ENCODE measurements around the gene PYGL. TPM values are rescaled to one million over a fixed set of nuclear protein-coding genes. Genes with fewer than 3 reads are reported as not detected.

PYGL gene
- total RNA-seq, 1 donor from 2014 or later, result 12.0 TPM

DNA sequence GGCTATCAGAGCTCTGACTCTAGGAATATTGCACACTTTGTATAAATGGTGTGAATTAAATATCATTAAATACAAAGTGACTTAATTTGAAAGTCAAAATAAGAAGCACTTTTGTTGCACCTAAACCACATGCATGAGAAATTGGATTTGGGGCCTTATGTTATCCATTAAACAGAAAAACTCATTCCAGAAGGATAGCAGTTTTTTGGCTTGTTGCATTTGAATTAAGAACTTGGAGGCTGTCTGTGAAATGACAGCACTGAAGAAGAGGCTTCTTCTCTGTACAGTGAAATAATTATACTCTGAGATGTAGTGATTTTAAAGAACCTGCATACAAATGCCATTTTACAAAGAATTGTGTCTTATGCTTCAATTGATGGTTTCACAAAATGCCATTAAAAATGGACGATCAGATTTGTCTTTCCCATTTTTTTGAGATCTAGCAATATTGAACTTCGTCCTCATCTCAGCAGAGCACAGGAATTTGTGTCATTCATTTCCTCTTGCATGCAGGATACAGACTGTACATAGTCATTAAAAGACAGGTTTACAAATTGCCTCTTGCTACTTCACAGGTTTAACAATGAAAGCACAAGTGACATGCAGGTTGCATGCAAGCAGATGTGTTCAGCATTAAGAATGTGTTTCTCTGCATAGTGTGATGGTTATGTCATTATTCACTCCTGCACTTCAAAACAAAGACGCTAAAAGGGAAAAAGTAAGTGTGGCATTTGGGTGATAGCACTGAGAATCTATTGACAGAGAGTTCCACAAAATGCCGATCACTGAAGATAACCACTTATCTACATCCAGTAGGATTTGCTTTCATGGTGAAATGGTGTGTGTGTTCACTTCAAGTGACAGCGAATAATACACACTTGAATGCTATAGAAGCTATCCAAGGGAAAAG lies 35.9 kb upstream of the PYGL start:
- DNase-seq (ENCODE audit: low spot score, unreplicated experiment), result no peak
- no peaks in the 10 kb centered on the region for H3K36me3 Mint-ChIP-seq (ENCODE audit: insufficient read depth)
- no peaks in the 10 kb centered on the region for H3K9me3 Mint-ChIP-seq (ENCODE audit: low read depth)
- no peak overlapping the region for H3K4me3 Mint-ChIP-seq (ENCODE audit: low read depth)
- TF ChIP-seq, protein P1, sequence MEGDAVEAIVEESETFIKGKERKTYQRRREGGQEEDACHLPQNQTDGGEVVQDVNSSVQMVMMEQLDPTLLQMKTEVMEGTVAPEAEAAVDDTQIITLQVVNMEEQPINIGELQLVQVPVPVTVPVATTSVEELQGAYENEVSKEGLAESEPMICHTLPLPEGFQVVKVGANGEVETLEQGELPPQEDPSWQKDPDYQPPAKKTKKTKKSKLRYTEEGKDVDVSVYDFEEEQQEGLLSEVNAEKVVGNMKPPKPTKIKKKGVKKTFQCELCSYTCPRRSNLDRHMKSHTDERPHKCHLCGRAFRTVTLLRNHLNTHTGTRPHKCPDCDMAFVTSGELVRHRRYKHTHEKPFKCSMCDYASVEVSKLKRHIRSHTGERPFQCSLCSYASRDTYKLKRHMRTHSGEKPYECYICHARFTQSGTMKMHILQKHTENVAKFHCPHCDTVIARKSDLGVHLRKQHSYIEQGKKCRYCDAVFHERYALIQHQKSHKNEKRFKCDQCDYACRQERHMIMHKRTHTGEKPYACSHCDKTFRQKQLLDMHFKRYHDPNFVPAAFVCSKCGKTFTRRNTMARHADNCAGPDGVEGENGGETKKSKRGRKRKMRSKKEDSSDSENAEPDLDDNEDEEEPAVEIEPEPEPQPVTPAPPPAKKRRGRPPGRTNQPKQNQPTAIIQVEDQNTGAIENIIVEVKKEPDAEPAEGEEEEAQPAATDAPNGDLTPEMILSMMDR (IDR thresholded peaks at IDR 0.05; ENCODE audit: unreplicated experiment), result no peak
- no peak overlapping the region for H3K27ac Mint-ChIP-seq
- H3K4me1 Mint-ChIP-seq (ENCODE audit: low read depth), result peaks cover 3% of the 10 kb centered on the region
- peaks cover 37% of the 10 kb centered on the region for H3K27me3 Mint-ChIP-seq

DNA sequence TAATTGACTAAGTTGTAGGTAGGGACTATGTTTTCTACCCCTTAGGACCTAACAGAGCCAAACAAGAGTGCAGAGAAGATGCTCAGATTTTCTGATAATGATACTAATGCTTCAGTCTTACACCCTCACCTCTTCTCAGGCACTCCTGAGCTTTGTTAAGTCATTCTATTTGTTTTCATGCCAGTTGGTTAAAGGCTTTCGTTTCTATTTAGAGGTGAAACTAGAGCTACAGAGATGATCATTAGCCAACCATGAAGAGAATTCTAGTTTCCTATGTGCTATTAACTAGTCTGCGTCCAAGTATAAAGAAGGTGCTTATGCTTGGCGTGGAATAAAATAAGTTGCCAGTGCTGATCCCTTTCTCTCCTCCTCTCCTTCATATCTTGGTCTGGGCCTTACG lies 34.6 kb upstream of the PYGL start:
- TF ChIP-seq, protein P1 (IDR thresholded peaks at IDR 0.05; ENCODE audit: unreplicated experiment), result no peak
- Mint-ChIP-seq H3K4me3 (ENCODE audit: low read depth) (no peak overlapping the region), H3K9me3 (ENCODE audit: low read depth) (no peaks in the 10 kb centered on the region), H3K36me3 (ENCODE audit: insufficient read depth) (no peaks in the 10 kb centered on the region), H3K27ac (no peak overlapping the region), H3K27me3 (peaks cover 31% of the 10 kb centered on the region), H3K4me1 (ENCODE audit: low read depth) (peaks cover 3% of the 10 kb centered on the region)
- no peak for DNase-seq (ENCODE audit: low spot score, unreplicated experiment)

DNA sequence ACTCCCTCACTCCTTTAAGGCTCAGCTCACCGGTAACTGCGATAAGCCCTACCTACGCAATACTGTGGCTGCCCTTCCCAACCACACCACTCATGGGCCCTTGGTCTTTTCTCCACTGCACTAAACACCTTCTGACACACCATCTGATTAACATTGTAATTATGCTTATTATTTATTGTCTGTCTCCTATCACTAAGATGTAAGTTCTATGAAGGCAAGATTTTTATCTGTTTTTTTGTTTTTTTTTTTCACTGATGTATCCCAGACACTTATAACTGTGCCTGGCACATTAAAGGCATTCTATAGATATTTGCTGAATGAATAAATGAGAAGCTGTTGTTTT lies 34.2 kb upstream of the PYGL start:
- Mint-ChIP-seq H3K4me3 (ENCODE audit: low read depth) (no peak overlapping the region), H3K36me3 (ENCODE audit: insufficient read depth) (no peaks in the 10 kb centered on the region), H3K27me3 (peaks cover 28% of the 10 kb centered on the region), H3K4me1 (ENCODE audit: low read depth) (peaks cover 3% of the 10 kb centered on the region), H3K27ac (no peak overlapping the region), H3K9me3 (ENCODE audit: low read depth) (no peaks in the 10 kb centered on the region)
- no peak for DNase-seq (ENCODE audit: low spot score, unreplicated experiment)
- TF ChIP-seq, protein P1 (IDR thresholded peaks at IDR 0.05; ENCODE audit: unreplicated experiment), result no peak

DNA sequence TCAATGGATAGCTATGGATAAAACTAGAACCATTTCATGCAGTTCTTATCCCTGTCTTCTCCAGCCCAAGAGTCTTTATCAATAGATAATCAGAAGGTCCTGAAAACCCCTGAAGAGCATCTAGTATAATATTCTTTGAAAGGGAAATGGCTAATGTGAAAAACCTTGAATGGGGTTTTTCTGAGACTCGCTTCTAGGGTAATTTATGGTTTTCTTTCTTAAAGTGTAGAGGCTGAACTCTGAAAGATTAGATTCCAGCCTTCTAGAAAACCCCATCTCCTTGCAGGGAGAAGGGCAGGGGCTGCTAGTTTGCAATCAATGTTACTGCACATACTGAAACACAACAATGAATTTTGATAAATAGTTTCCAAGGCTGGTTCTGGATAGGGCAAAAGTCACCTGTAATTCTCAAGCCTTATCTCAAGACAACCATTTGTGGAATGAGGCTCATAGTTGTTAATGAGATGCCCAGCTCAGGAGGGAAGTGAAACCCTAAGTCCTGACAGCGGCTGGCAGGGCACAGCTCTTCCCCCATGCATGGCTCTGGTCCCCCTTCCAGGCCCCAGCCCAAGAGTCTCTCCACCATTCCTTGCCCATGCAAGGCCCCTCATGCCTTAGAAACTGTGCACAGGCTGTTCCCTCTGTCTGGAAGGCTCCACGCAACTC lies 33.7 kb upstream of the PYGL start:
- no peaks in the 10 kb centered on the region for H3K9me3 Mint-ChIP-seq (ENCODE audit: low read depth)
- H3K4me3 Mint-ChIP-seq (ENCODE audit: low read depth), result no peak overlapping the region
- H3K4me1 Mint-ChIP-seq (ENCODE audit: low read depth), result peaks cover 3% of the 10 kb centered on the region
- no peaks in the 10 kb centered on the region for H3K36me3 Mint-ChIP-seq (ENCODE audit: insufficient read depth)
- no peak overlapping the region for H3K27ac Mint-ChIP-seq
- DNase-seq (ENCODE audit: low spot score, unreplicated experiment), result no peak
- H3K27me3 Mint-ChIP-seq, result peaks cover 24% of the 10 kb centered on the region
- TF ChIP-seq, protein P1 (IDR thresholded peaks at IDR 0.05; ENCODE audit: unreplicated experiment), result no peak

DNA sequence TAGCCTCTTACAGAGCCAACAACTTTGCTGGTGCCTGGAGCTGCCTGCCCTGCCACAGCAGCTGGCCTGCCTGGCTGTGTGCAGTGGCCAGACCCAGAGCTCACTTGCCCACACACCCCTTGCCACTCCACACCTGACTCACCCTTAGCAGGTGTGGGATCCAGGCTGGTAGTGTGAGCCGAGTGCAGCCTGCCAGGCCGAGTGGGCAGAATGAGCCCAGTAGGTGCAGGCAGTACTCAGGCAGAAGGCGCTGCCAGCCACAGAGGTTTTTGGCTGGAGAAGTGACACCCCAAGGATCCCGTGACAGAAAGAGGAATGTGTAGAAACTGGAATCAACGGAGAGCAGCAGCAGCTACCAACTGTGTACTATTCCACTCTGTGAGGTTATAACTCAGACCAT lies 29.8 kb upstream of the PYGL start:
- H3K4me3 Mint-ChIP-seq (ENCODE audit: low read depth), result no peak overlapping the region
- peaks cover 6% of the 10 kb centered on the region for H3K4me1 Mint-ChIP-seq (ENCODE audit: low read depth)
- no peaks in the 10 kb centered on the region for H3K36me3 Mint-ChIP-seq (ENCODE audit: insufficient read depth)
- H3K27ac Mint-ChIP-seq, result no peak overlapping the region
- H3K9me3 Mint-ChIP-seq (ENCODE audit: low read depth), result no peaks in the 10 kb centered on the region
- peaks cover 16% of the 10 kb centered on the region for H3K27me3 Mint-ChIP-seq
- TF ChIP-seq, protein P1 (IDR thresholded peaks at IDR 0.05; ENCODE audit: unreplicated experiment), result no peak
- DNase-seq (ENCODE audit: low spot score, unreplicated experiment), result no peak

Measured in progenitor cell of endocrine pancreas (in vitro differentiated cells).